ENCODE data around the gene EPX. TPM values are rescaled to one million over a fixed set of nuclear protein-coding genes. Genes with fewer than 3 reads are reported as not detected.

EPX gene
- total RNA-seq, 2 experiments from 2014 or later = not detected

DNA sequence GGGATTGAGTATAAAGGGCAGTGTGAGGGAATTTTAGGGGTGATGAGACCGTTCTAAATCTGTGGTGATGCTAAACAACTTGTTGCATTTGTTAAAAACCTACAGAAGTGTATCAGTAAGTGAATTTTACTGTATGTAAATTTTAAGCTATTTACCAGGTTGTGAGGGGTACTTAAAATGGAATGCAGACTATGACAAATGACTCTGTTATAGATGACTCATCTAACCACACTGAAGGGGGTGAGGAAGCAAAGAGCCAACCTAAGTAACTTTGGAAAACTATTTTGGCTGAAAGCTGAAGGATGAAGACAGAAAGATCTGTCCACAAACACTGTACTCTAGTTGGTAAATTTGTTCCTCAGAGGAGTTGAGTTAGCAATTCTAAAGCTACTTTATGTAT lies 31.8 kb downstream of the EPX start:
- H3K9me3 ChIP-seq (ENCODE audit: control insufficient read depth in 1 of 2, insufficient read depth in 1 of 2, low read length in 2 of 2) = no peaks in the 10 kb centered on the region
- DNase-seq = no peak
- H3K27ac ChIP-seq (ENCODE audit: low read depth in 1 of 2, low read length in 2 of 2) = no peak overlapping the region
- peaks cover 10% of the 10 kb centered on the region for H3K4me1 ChIP-seq (ENCODE audit: insufficient read depth, low read length)
- ChIA-PET POLR2A (no interaction called here), CTCF (no interaction called here)
- Mint-ChIP-seq H3K4me3 (no peak overlapping the region), H3K9me3 (no peaks in the 10 kb centered on the region), H3K27ac (no peak overlapping the region), H3K27me3 (peaks cover 21% of the 10 kb centered on the region), H3K36me3 (ENCODE audit: low read depth) (peaks cover 2% of the 10 kb centered on the region), H3K4me1 (ENCODE audit: low read depth) (peaks cover 15% of the 10 kb centered on the region)
- H3K4me3 ChIP-seq (ENCODE audit: low read length) = no peak overlapping the region
- no peak for ATAC-seq (ENCODE audit: poor library complexity)
- TF ChIP-seq, protein P1, sequence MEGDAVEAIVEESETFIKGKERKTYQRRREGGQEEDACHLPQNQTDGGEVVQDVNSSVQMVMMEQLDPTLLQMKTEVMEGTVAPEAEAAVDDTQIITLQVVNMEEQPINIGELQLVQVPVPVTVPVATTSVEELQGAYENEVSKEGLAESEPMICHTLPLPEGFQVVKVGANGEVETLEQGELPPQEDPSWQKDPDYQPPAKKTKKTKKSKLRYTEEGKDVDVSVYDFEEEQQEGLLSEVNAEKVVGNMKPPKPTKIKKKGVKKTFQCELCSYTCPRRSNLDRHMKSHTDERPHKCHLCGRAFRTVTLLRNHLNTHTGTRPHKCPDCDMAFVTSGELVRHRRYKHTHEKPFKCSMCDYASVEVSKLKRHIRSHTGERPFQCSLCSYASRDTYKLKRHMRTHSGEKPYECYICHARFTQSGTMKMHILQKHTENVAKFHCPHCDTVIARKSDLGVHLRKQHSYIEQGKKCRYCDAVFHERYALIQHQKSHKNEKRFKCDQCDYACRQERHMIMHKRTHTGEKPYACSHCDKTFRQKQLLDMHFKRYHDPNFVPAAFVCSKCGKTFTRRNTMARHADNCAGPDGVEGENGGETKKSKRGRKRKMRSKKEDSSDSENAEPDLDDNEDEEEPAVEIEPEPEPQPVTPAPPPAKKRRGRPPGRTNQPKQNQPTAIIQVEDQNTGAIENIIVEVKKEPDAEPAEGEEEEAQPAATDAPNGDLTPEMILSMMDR (IDR thresholded peaks at IDR 0.05) = no peak
- peaks cover 0 to 2% of the 10 kb centered on the region in 2 experiments for H3K27me3 ChIP-seq (ENCODE audit: control insufficient read depth in 1 of 2, insufficient read depth in 2 of 2, low read length in 2 of 2)
- intact Hi-C loops (cut with DNase I, micrococcal nuclease) = no loop called here
- no peaks in the 10 kb centered on the region for H3K36me3 ChIP-seq (ENCODE audit: insufficient read depth, low read length)

DNA sequence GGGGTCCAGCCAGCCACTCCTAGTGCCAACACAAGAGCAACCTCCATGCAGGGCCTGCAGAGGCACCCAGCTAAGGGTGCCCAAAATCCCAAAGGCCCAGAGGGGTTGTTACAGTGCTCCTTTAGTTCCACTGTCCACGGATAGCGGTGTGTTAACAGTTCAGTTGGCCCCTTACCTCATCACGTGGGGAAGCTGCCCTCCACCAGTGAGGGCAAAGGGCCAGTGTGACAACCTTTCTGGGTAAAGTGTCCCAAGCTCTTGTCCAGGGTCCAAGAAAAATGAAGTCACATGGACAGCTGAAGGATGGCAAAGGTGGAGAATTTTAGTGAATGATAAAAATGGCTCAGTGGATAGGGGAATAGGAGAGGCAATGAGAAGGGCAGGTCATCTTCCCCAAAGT lies 35.2 kb downstream of the EPX start:
- Mint-ChIP-seq H3K36me3 (ENCODE audit: low read depth) (no peaks in the 10 kb centered on the region), H3K4me3 (no peak overlapping the region), H3K27me3 (peaks cover 21% of the 10 kb centered on the region), H3K27ac (no peak overlapping the region), H3K4me1 (ENCODE audit: low read depth) (no peaks in the 10 kb centered on the region), H3K9me3 (no peaks in the 10 kb centered on the region)
- H3K36me3 ChIP-seq (ENCODE audit: insufficient read depth, low read length) = no peaks in the 10 kb centered on the region
- TF ChIP-seq, protein P1 (IDR thresholded peaks at IDR 0.05) = no peak
- ChIA-PET POLR2A (no interaction called here), CTCF (no interaction called here)
- no peaks in the 10 kb centered on the region for H3K9me3 ChIP-seq (ENCODE audit: control insufficient read depth in 1 of 2, insufficient read depth in 1 of 2, low read length in 2 of 2)
- peaks cover 0 to 2% of the 10 kb centered on the region in 2 experiments for H3K27me3 ChIP-seq (ENCODE audit: control insufficient read depth in 1 of 2, insufficient read depth in 2 of 2, low read length in 2 of 2)
- DNase-seq (no peak), ATAC-seq (ENCODE audit: poor library complexity) (no peak)
- H3K4me3 ChIP-seq (ENCODE audit: low read length) = no peak overlapping the region
- no peak overlapping the region for H3K27ac ChIP-seq (ENCODE audit: low read depth in 1 of 2, low read length in 2 of 2)
- intact Hi-C loops (cut with DNase I, micrococcal nuclease) = no loop called here
- no peaks in the 10 kb centered on the region for H3K4me1 ChIP-seq (ENCODE audit: insufficient read depth, low read length)

DNA sequence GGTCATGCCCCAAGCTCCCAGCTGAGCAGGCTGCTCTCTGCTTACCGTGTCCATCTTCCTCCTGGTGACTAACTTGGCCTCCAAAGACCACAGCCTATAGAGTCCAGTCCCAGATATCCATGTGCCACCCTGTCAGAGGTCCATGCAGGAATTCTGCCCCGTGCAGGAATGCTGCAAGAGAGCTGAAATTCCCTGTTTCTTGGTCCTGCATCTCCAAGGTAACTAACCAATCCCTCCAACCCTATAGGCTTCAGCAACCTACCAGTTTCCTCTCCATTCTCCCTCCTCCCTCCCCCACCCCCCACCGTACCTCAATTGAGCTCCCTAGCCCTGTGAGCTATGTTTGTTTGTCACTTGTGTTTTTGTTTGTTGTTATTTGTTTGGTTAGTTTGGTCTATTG lies 36.2 kb downstream of the EPX start:
- ATAC-seq (ENCODE audit: poor library complexity) = no peak
- intact Hi-C loops (cut with DNase I, micrococcal nuclease) = no loop called here
- Histone ChIP-seq H3K27me3 (ENCODE audit: control insufficient read depth in 1 of 2, insufficient read depth in 2 of 2, low read length in 2 of 2) (peaks cover 0 to 2% of the 10 kb centered on the region in 2 experiments), H3K27ac (ENCODE audit: low read depth in 1 of 2, low read length in 2 of 2) (no peak overlapping the region), H3K36me3 (ENCODE audit: insufficient read depth, low read length) (no peaks in the 10 kb centered on the region), H3K4me1 (ENCODE audit: insufficient read depth, low read length) (no peaks in the 10 kb centered on the region), H3K9me3 (ENCODE audit: control insufficient read depth in 1 of 2, insufficient read depth in 1 of 2, low read length in 2 of 2) (no peaks in the 10 kb centered on the region), H3K4me3 (ENCODE audit: low read length) (no peak overlapping the region)
- POLR2A ChIA-PET = no interaction called here
- no peak for DNase-seq
- peaks cover 21% of the 10 kb centered on the region for H3K27me3 Mint-ChIP-seq
- H3K36me3 Mint-ChIP-seq (ENCODE audit: low read depth) = no peaks in the 10 kb centered on the region
- H3K27ac Mint-ChIP-seq = no peak overlapping the region
- TF ChIP-seq, protein P1 (IDR thresholded peaks at IDR 0.05) = no peak
- CTCF ChIA-PET = no interaction called here
- no peaks in the 10 kb centered on the region for H3K9me3 Mint-ChIP-seq
- no peaks in the 10 kb centered on the region for H3K4me1 Mint-ChIP-seq (ENCODE audit: low read depth)
- no peak overlapping the region for H3K4me3 Mint-ChIP-seq
